ENCODE data around the gene EMSY.
"Not testable (repeated sequence)": the region's sequence is repeated elsewhere in the genome, so short reads cannot be mapped to it uniquely, and the experiment has no call there.

EMSY gene

DNA sequence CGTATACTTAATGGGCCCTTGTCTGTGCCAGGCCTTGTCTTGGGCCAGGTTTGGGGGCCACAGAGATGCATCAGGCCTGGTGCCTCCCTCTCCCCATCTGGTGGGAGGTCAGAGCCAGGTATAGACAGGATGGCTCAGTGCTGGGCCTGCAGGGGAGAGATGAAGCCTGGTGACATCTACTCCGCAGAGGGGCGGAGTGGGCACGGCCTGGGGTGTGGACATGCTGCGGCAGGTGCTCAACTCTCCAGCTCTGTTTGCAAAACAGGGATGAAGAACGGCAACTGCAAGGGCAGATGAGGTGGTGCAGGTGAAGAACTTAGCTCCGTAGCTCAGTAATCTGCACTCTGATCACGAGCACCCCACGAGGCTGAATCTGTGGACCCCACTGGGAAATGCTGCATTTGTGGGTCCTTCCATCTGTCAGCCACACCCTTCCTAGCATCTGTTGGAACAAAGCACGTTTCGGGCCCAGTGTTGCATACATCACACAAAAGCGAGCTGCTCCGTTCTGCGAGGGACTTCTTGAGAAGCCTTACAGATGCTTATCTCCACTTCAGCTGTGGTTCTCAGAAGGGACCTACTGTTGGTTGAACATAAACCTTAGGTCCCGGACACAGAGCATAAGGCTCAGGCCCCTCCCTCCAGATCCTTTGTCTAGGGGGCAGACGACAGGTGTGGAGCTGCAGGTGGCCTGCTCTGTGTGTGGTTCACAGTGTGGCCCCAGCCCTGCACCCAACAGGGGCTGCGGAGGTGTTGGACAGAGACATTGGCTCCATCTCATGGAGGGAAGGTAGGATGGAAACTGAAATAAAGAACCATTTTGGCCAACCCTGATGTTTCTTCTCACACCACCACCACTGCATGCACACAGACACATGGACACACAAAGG is 147.5 kb downstream of the EMSY start:
- H3K27ac ChIP-seq: no peak overlapping the region
- DNase-seq (ENCODE audit: low read depth, low spot score): no peak

DNA sequence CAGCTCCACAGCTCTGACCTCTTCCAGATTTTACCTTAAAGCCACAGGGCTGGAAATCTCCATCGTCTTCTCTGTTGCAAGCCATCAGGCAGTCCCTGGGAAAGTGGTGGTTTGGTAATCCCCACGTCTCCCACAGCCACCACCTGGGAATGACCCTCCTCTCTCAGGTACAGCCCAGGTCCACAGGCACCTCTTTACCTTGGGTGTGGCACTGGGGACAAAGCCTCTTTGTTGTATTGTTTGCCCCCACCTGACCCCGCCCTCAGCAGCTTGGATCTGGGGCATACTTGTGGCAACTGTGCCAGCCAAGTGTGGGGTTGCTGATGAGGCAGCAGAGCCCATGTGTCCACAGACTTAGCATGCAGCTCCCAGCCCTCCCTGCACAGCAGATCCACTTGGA is 148.1 kb downstream of the EMSY start:
- H3K27ac ChIP-seq: no peak overlapping the region
- peak; percentile 14 for DNase-seq (ENCODE audit: low read depth, low spot score)

DNA sequence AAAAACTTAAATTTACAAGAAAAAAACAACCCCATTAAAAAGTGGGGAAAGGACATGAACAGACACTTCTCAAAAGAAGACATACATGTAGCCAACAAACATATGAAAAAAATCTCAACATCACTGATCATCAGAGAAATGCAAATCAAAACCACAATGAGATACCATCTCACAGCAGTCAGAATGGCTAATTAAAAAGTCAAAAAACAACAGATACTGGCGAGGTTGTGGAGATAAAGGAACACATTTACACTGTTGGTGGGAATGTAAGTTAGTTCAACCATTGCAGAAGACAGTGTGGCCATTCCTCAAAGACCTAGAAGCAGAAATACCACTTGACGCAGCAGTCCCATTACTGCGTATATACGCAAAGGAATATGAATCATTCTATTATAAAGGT is 150.3 kb downstream of the EMSY start:
- not testable (repeated sequence) for DNase-seq (ENCODE audit: low read depth, low spot score); H3K27ac ChIP-seq

DNA sequence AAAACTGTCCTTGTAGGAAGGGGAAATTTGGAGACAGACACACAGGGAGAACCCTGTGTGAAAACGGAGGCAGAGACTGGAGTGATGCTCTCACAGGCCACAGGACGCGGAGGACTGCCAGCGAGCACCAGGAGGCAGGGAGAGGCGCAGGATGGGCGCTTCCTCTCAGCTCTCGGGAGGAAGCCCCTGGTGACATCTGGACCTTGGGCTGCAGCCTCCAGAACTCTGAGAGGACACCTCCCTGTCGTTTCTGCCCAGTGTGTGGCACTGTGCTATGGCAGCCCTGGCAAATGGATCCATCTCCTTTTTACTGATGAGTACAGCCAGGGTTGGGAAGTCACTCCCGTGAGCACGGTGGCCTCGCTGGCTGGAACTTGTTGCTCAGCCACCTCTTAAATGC is 151.8 kb downstream of the EMSY start:
- H3K27ac ChIP-seq: no peak overlapping the region
- no peak for DNase-seq (ENCODE audit: low read depth, low spot score)

DNA sequence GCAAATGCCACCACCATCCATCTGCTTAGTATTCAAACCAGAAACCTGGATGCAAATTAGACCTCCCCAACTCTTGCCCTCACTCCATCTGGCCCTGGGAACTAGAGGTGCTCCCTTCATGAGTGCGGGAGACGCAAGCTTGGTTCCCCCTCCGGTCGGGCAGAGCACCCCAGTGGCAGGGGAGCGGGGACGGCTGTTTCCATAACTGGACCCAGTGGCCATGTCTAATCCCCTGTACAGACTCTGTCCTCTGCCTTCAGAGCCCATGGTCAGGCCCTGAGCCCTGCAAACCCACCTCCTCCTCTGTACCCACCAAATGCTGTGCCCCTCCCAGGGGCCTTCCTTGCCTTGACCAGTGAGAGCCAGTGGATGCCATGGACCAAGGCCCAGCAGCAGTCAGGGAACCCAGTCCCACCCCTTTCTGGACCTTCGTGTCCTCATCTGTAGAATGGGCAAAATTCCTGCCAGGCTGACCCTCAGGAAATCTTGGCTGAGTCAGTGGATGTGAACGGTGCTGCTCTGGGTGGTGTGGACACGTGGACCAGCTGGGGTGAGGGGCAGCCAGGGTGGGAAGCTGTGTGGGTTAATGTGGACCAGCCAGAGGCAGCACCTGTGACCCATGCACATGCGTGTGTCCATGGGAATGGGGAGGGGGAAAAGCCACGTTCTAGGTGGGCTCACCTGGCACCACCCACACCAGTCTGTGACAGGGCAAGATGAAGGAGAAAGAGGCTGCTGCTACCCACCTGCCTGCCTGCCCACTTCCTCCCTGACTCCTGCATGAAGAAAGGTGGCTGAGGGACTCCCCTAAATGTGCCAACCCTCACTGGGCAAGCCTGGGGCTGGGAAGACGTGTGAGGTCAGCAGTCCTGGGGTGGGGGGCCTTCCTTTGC is 153.0 kb downstream of the EMSY start:
- DNase-seq (ENCODE audit: low read depth, low spot score): no peak
- no peak overlapping the region for H3K27ac ChIP-seq

DNA sequence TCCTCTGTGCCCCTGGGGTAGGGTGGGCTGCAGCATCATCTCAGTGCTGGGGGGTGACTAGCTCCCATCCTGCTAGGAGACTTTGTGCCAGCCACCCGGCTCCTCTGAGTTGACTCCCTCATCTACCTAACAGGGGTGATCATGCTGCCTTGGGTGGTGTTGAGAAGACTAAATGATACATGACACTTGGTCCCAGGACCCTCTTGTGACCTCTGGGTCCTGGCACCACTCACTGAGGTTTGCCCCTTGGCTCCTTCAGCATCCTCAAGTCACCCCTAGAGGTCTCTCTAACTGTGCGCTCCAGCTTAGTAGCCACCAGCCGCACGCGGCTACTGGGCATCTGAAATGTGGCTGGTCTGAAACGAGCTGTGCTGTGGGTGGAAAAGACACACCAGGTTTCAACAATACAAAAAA is 153.6 kb downstream of the EMSY start:
- no peak for DNase-seq (ENCODE audit: low read depth, low spot score)
- H3K27ac ChIP-seq: no peak overlapping the region

DNA sequence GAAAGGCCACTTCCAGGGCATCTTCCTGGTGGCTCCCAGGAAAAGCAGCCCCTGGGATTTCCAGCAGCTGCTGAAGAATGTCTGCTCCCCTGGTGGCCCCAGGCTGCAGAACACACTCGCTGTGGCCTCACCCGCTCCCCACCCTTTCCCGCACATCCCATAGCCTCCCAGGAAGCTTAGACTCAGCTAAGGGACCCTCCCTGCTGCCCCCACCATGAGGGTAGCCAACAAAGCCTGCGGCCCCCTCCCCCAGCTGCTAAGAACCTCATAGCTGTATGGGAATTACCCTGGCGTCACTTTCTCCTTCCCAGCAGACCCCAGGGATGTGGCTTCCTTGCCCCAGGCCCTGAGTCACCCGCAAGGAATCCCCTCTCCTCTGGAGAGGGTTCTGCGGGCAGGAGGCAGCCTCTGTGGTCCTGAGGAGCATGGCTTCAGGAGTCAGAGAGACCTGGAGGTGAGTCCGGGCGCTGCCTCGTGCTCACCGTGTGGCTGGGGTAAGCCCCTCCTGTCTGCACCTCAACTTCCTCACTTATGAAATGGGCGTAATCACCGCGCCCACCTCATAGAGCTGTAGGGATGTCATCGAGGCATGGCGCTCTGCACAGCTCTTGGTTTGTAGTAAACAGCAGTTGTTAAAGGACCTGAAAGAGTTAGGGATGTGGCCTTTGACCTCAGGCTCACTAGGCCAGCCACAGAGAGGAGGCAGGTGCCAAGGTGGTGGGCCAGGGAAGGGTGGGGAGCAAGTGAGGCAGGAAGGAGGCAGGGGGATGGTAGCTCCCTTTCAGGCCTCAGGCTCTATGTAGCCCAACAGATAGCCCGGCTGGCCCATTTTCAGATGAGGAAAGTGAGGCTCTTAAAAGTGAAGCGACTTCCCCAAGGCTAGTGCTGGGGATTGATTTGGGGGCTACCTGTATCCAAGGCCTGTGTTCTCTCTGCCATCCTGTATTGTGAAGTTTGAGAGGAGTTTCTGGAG is 154.5 kb downstream of the EMSY start:
- DNase-seq (ENCODE audit: low read depth, low spot score): no peak

DNA sequence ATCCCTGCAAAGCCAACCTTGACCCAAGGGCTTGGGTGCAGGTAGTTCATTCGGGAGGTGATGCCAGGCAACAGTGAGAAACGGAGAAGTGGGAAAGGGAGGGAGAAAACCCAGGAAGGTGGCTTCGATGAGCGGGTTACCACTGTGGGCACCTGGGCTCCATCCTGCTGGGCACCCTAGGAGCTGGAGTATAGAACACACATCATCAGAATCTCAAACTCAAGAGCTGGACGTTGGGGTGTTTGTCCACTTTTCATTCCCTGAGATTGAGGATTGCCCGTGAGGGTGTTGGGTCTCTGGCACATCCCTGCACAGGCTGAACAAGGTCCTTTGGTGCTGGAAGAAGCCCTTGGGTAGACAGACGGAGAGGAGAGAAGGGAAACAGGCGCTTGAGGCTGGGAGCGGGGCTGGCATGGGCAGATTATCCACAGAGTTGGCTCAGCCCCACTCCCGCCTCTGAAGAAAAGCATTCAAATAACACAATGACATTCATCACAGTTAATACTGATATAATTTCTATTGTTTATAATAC is 155.4 kb downstream of the EMSY start:
- no peak overlapping the region for H3K27ac ChIP-seq
- DNase-seq (ENCODE audit: low read depth, low spot score): no peak

More for the DNA sequence above, 154.5 kb downstream of the EMSY start:
- no peak overlapping the region for H3K27ac ChIP-seq

DNA sequence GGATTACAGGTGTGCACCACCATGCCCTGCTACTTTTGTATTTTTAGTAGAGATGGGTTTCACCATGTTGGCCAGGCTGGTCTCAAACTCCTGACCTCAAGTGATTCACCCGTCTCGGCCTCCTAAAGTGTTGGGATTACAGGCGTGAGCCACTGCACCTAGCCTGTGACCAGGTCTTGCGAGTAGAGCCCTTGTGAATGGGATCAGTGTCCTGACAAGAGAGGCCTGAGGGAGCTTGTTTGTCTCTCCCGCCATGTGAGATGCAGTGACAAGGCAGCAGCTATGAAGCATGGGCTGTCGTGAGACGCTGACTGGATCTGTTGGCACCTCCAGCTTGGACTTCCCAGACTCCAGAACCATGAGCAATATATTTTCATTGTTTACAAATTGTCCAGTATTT is 156.5 kb downstream of the EMSY start:
- DNase-seq (ENCODE audit: low read depth, low spot score): no peak
- no peak overlapping the region for H3K27ac ChIP-seq

DNA sequence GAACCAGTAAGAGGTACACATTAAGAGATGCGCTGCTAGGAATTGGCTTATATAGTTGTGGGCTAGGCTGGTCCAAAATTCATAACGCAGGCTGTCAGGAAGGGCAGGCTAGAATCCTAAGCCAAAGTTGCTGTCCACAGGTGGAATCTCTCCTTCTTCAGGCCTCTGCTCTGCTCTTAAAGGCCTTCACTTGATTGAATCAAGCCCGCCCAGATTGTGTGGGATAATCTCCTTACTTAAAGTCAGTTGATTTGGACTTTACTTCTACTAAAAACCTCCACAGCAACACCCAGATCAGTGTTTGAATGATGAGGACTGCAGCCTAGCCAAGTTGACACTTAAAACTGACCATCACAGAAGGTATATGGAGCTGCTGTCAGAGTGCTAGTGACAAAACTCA is 156.9 kb downstream of the EMSY start:
- H3K27ac ChIP-seq: no peak overlapping the region
- no peak for DNase-seq (ENCODE audit: low read depth, low spot score)

DNA sequence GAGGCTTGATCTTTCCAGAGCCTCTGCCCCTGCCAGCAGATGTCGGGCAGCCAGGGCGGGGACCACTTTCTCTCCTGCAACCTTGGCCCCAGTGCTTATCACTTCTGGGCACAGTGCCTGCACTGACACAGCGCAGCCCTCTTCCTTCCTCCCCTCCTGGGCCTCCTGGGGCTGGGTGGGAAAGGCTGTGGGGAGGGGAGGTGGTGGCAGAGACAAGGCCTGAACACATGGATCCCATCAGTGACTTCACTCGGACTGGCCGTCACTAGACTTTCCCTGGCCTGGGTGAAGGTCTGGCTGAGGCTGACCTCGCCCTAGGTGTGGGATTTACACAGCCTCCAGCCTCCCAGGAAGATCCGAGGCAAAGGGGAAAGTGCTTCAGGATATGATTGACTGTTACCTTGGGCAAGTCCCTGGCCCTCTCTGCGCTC is 157.6 kb downstream of the EMSY start:
- H3K27ac ChIP-seq: no peak overlapping the region
- DNase-seq (ENCODE audit: low read depth, low spot score): no peak
